Transverse colon (tissue), 4 donors: ENCODE measurements around the gene SENP8.

Source experiments
- CTCF ChIP-seq, 5 experiments: fragments of 200-600 bp in 3 of 5; fragments of 450-650 bp in 2 of 5; sonication (generic) in 3 of 5; IDR thresholded peaks; 1 replicate in 2 of 5; 2 replicates in 3 of 5; pipeline ENCODE4 v1.5.1; 2016 to 2017; ENCODE audit warnings: antibody characterized with exemption in 5 of 5, inconsistent platforms in 3 of 5, mild to moderate bottlenecking in 2 of 5, moderate library complexity in 1 of 5
- EP300 ChIP-seq: sonication (generic); formaldehyde crosslinking; IDR thresholded peaks from one replicate; pipeline ENCODE4 v1.6.1; 2017; ENCODE audit warnings: antibody characterized with exemption, low read depth
- POLR2A ChIP-seq: fragments of 450-650 bp; IDR thresholded peaks from one replicate; pipeline ENCODE4 v1.6.1; 2016; ENCODE audit warnings: antibody characterized with exemption, mild to moderate bottlenecking, moderate library complexity
- POLR2AphosphoS5 ChIP-seq, 3 donors: sonication (generic); formaldehyde crosslinking; IDR thresholded peaks; one replicate each; pipeline ENCODE4 v1.6.1; 2016; ENCODE audit warnings: antibody characterized with exemption in 3 of 3

GRCh38 chr15:72163719-72164118 lies 45.5 kb downstream of the SENP8 start:
- TF ChIP-seq POLR2AphosphoS5 (IDR thresholded peaks at IDR 0.05) = no peak
- TF ChIP-seq CTCF (IDR thresholded peaks at IDR 0.05) = no peak
- TF ChIP-seq POLR2A = no peak
- TF ChIP-seq EP300 = no peak
